ENCODE results near the gene SKIDA1. TPM values are rescaled to one million over a fixed set of nuclear protein-coding genes. Genes with fewer than 3 reads are reported as not detected.
"Not testable (repeated sequence)": the region's sequence is repeated elsewhere in the genome, so short reads cannot be mapped to it uniquely, and the experiment has no call there.

SKIDA1 gene
- total RNA-seq (2021) (4.4 and 4.9 TPM in 2 replicates), Bru-seq, nascent RNA (percentile 65 among the genes with signal in this experiment), BruChase-seq, experiment 1, labeled RNA remaining after a 2-hour chase (percentile 71 among the genes with signal in this experiment), BruChase-seq, experiment 2, labeled RNA remaining after a 6-hour chase (percentile 53 among the genes with signal in this experiment)
- long read RNA-seq, result 0 reads

DNA sequence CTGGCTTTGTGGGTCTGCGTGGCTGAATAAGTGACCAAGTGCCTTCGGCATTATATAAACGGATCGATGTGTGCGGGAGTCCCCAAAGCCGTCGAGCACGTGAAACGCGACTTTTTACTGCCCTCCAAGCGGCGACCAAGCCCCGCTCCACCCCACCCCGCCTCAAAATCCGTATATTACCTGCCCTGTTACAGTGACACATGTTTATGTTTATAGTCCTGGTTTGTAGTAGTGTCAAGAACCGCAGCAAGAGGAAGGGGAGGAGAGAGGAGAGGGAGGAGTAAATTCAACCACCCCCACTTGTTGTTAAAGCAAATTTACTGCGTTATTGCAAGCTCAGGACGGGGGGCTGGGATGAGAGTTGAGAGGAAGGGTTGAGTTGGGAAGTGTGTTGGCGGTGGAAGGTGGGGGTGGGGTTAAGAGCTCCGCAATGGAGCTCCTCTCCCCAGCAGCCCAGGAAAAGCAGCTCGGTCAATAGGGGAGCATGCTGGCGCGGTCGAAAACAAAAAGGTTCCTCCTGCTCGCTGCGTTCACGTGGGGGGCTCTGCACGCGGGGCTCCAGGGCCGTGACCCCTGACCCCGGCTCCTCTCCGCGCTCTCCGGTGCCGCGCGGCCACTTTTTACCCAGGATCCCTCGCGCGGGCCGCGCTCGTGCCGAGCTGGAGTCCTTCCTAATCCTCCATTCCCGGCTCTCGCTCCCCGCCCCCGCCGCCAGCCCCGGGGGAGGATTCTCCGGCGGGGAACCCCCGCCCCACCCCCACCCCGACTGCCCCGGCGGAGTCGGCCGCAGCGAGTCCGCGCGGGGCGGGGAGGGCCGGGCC, at the start of gene SKIDA1:
Gene SKIDA1, minus strand, starts transcription at position 316 of the 821 bp plus-strand sequence. CDS start 7,860 bp downstream, outside the sequence.
- peaks cover 49% of the 10 kb centered on the region for H3K4me1 ChIP-seq (ENCODE audit: insufficient read depth, low read length, poor library complexity, severe bottlenecking)
- DNase-seq (ENCODE audit: low spot score), result peak; percentile 97
- ChIA-PET POLR2A (ENCODE audit: low non-redundant PET) (interaction anchor here (0.6 kb wide), 1 partner anchor 10 kb away, joined by 3 read pairs; no protein-coding TSS in a partner anchor), CTCF (interaction anchor here (1.0 kb wide), 1 partner anchor 29 kb away, joined by 3 read pairs; no protein-coding TSS in a partner anchor)
- TF ChIP-seq, protein P1, sequence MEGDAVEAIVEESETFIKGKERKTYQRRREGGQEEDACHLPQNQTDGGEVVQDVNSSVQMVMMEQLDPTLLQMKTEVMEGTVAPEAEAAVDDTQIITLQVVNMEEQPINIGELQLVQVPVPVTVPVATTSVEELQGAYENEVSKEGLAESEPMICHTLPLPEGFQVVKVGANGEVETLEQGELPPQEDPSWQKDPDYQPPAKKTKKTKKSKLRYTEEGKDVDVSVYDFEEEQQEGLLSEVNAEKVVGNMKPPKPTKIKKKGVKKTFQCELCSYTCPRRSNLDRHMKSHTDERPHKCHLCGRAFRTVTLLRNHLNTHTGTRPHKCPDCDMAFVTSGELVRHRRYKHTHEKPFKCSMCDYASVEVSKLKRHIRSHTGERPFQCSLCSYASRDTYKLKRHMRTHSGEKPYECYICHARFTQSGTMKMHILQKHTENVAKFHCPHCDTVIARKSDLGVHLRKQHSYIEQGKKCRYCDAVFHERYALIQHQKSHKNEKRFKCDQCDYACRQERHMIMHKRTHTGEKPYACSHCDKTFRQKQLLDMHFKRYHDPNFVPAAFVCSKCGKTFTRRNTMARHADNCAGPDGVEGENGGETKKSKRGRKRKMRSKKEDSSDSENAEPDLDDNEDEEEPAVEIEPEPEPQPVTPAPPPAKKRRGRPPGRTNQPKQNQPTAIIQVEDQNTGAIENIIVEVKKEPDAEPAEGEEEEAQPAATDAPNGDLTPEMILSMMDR (conservative IDR thresholded peaks at IDR 0.05; ENCODE audit: low read depth, low read length), result no peak
- TF ChIP-seq EZH2 (IDR thresholded peaks at IDR 0.05; ENCODE audit: borderline replicate concordance, low read depth, low read length, poor library complexity, severe bottlenecking), result no peak
- H3K36me3 ChIP-seq (ENCODE audit: insufficient read depth, low read length, poor library complexity, severe bottlenecking), result no peaks in the 10 kb centered on the region
- H3K9me3 ChIP-seq (ENCODE audit: low read depth, low read length, poor library complexity, severe bottlenecking), result no peaks in the 10 kb centered on the region
- peak within 1 kb of the TSS; percentile 63 for H3K4me3 ChIP-seq (ENCODE audit: low read depth, low read length, poor library complexity, severe bottlenecking)
- no TSS peak for BruUV-seq (replicated peaks)
- no peaks in the 10 kb centered on the region for H3K27me3 ChIP-seq (replicated peaks; ENCODE audit: insufficient read depth, low read depth, low read length, poor library complexity)
- peak within 1 kb of the TSS; percentile 99 for H3K27ac ChIP-seq (ENCODE audit: low read depth, low read length, poor library complexity, severe bottlenecking)
- intact Hi-C loops (cut with micrococcal nuclease; ENCODE audit: unreplicated experiment), result loop anchor here (5.0 kb wide), 1 partner anchor 202 kb away; no protein-coding TSS in a partner anchor

DNA sequence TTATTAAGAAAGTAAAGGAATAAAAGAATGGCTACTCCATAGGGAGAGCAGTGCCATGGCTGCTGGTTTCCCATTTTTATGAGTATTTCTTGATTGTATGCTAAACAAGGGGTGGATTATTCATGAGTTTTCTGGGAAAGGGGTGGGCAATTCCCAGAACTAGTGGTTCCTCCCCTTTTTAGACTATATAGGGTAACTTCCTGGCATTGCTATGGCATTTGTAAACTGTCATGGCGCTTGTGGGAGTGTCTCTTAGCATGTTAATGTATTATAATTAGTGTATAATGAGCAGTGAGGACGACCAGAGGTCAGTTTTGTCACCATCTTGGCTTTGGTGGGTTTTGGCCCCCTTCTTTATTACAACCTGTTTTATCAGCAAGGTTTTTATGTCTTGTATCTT, 49.0 kb upstream of the SKIDA1 start:
- intact Hi-C loops (cut with micrococcal nuclease; ENCODE audit: unreplicated experiment); DNase-seq (ENCODE audit: low spot score); POLR2A ChIA-PET (ENCODE audit: low non-redundant PET); BruUV-seq (replicated peaks); H3K27me3 ChIP-seq (replicated peaks; ENCODE audit: insufficient read depth, low read depth, low read length, poor library complexity); H3K4me3 ChIP-seq (ENCODE audit: low read depth, low read length, poor library complexity, severe bottlenecking); H3K36me3 ChIP-seq (ENCODE audit: insufficient read depth, low read length, poor library complexity, severe bottlenecking); H3K4me1 ChIP-seq (ENCODE audit: insufficient read depth, low read length, poor library complexity, severe bottlenecking); H3K9me3 ChIP-seq (ENCODE audit: low read depth, low read length, poor library complexity, severe bottlenecking); H3K27ac ChIP-seq (ENCODE audit: low read depth, low read length, poor library complexity, severe bottlenecking); CTCF ChIA-PET: not testable (repeated sequence)

DNA sequence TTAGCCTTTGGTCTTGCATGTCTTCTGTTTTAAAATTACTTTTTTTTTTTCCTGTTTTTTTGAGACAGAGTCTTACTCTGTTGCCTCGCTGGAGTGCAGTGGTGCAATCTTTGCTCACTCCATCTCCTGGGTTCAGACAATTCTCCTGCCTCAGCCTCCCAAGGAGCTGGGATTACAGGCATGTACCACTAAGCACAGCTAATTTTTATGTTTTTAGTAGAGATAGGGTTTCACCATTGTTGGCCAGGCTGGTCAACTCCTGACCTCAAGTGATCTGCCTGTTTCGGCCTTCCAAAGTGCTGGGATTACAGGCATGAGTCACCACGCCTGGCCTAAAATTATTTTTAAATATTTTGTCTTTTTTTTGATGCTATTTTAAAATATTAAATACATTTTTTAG, 47.1 kb upstream of the SKIDA1 start:
- peaks cover 4% of the 10 kb centered on the region for H3K4me1 ChIP-seq (ENCODE audit: insufficient read depth, low read length, poor library complexity, severe bottlenecking)
- BruUV-seq (replicated peaks), result no TSS peak
- TF ChIP-seq, protein P1 (conservative IDR thresholded peaks at IDR 0.05; ENCODE audit: low read depth, low read length), result no peak
- TF ChIP-seq EZH2 (IDR thresholded peaks at IDR 0.05; ENCODE audit: borderline replicate concordance, low read depth, low read length, poor library complexity, severe bottlenecking), result no peak
- H3K27ac ChIP-seq (ENCODE audit: low read depth, low read length, poor library complexity, severe bottlenecking), result no peak overlapping the region
- H3K27me3 ChIP-seq (replicated peaks; ENCODE audit: insufficient read depth, low read depth, low read length, poor library complexity), result no peaks in the 10 kb centered on the region
- no peak overlapping the region for H3K4me3 ChIP-seq (ENCODE audit: low read depth, low read length, poor library complexity, severe bottlenecking)
- POLR2A ChIA-PET (ENCODE audit: low non-redundant PET), result no interaction called here
- DNase-seq (ENCODE audit: low spot score), result no peak
- CTCF ChIA-PET, result interaction anchor here (0.7 kb wide), 1 partner anchor 161 kb away, joined by 5 read pairs; no protein-coding TSS in a partner anchor
- H3K36me3 ChIP-seq (ENCODE audit: insufficient read depth, low read length, poor library complexity, severe bottlenecking), result no peaks in the 10 kb centered on the region
- no peaks in the 10 kb centered on the region for H3K9me3 ChIP-seq (ENCODE audit: low read depth, low read length, poor library complexity, severe bottlenecking)
- intact Hi-C loops (cut with micrococcal nuclease; ENCODE audit: unreplicated experiment), result no loop called here
